NCI-H1436 treated with DMSO at 0.1 percent for 48 hours (cell line): ENCODE data around the gene REEP5.
A peak's percentile ranks its signal among the peaks of the same experiment; 100 is the strongest.
"Not testable (repeated sequence)": the region's sequence is repeated elsewhere in the genome, so short reads cannot be mapped to it uniquely, and the experiment has no call there.

Experiments used
- DNase-seq: peaks from one replicate; lab custom pipeline; 2025; lab: John Stamatoyannopoulos, UW

REEP5 gene

GRCh38 chr5:112886975-112887374 is 35.1 kb downstream of the REEP5 start:
- DNase-seq, result no peak

- DNase-seq, result no peak
These were observed 37.0 kb downstream of the REEP5 start for GRCh38 chr5:112885001-112885400.

GRCh38 chr5:112883192-112883591 is 38.8 kb downstream of the REEP5 start:
- no peak for DNase-seq

GRCh38 chr5:112880219-112880964 is 41.6 kb downstream of the REEP5 start:
- no peak for DNase-seq

- no peak for DNase-seq
These were observed 43.3 kb downstream of the REEP5 start for GRCh38 chr5:112878760-112879159.

GRCh38 chr5:112878101-112878500 is 43.9 kb downstream of the REEP5 start:
- no peak for DNase-seq

- DNase-seq, result no peak
These were observed 45.7 kb downstream of the REEP5 start for GRCh38 chr5:112876362-112876761.

GRCh38 chr5:112870966-112871365 is 51.1 kb downstream of the REEP5 start:
- no peak for DNase-seq

GRCh38 chr5:112869948-112870347 is 52.1 kb downstream of the REEP5 start:
- DNase-seq, result no peak

- DNase-seq, result no peak
These were observed 54.6 kb downstream of the REEP5 start for GRCh38 chr5:112867411-112867810.

- no peak for DNase-seq
These were observed 55.3 kb downstream of the REEP5 start for GRCh38 chr5:112866739-112867138.

GRCh38 chr5:112865128-112865527 is 56.9 kb downstream of the REEP5 start:
- no peak for DNase-seq

- no peak for DNase-seq
These were observed 58.5 kb downstream of the REEP5 start for GRCh38 chr5:112863549-112863948.

- DNase-seq, result no peak
These were observed 59.9 kb downstream of the REEP5 start for GRCh38 chr5:112862085-112862484.

GRCh38 chr5:112861638-112861985 is 60.4 kb downstream of the REEP5 start:
- no peak for DNase-seq

- DNase-seq, result peak; percentile 76
These were observed 60.9 kb downstream of the REEP5 start, which contains the start of gene SRP19 for GRCh38 chr5:112860929-112861637. SRP19 (plus strand) TSS chr5:112861287; CDS start chr5:112861377, 90 bp downstream.

- not testable (repeated sequence) for DNase-seq
These were observed 61.5 kb downstream of the REEP5 start for GRCh38 chr5:112860571-112860928.

GRCh38 chr5:112857866-112858265 is 64.2 kb downstream of the REEP5 start:
- DNase-seq, result no peak

GRCh38 chr5:112854651-112855050 is 67.4 kb downstream of the REEP5 start:
- no peak for DNase-seq

- no peak for DNase-seq
These were observed 72.1 kb downstream of the REEP5 start for GRCh38 chr5:112849912-112850311.

- no peak for DNase-seq
These were observed 73.8 kb downstream of the REEP5 start for GRCh38 chr5:112848116-112848811.

- DNase-seq, result no peak
These were observed 74.7 kb downstream of the REEP5 start for GRCh38 chr5:112847306-112847705.

- no peak for DNase-seq
These were observed 75.5 kb downstream of the REEP5 start for GRCh38 chr5:112846556-112846955.
